Cardiac muscle cell (in vitro differentiated cells and primary cell): Measurements from ENCODE around the gene SH3BP4. TPM values are rescaled to one million over a fixed set of nuclear protein-coding genes. Genes with fewer than 3 reads are reported as not detected.

ENCODE experiments used
- DNase-seq, 2 donors: peaks; one replicate each; pipeline versions ENCODE4 v3.0.0 to v3.0.0-alpha.2; 2010 to 2017; ENCODE audit warnings: low read depth in 1 of 2, low spot score in 1 of 2
- H3K27ac ChIP-seq: fragments of 200-600 bp; sonication (generic); 2 replicates; pipeline ENCODE4 v1.5.1; 2016
- H3K27me3 ChIP-seq: fragments of 200-600 bp; sonication (generic); 2 replicates; pipeline ENCODE4 v1.6.0; 2016; ENCODE audit warnings: control low read depth
- H3K36me3 ChIP-seq: fragments of 200-600 bp; sonication (generic); 2 replicates; pipeline ENCODE4 v1.5.1; 2016; ENCODE audit warnings: control low read depth
- H3K4me1 ChIP-seq: fragments of 200-600 bp; sonication (generic); 2 replicates; pipeline ENCODE4 v1.8.1; 2017; ENCODE audit warnings: low read depth, mild to moderate bottlenecking, mixed run types
- H3K4me3 ChIP-seq: fragments of 200-600 bp; sonication (generic); 2 replicates; pipeline ENCODE4 v1.5.1; 2016; ENCODE audit warnings: mild to moderate bottlenecking
- H3K9me3 ChIP-seq: fragments of 200-600 bp; sonication (generic); 2 replicates; pipeline ENCODE4 v1.5.1; 2017; ENCODE audit warnings: low read depth, mild to moderate bottlenecking, control low read depth
- polyA plus RNA-seq: library from polyadenylated mRNA; unstranded; fragments of >200 nt; fragmentation: Nextera tagmentation; extraction: Ambion mirVana; gene quantifications from 2 replicates; pipeline ENCODE4 v1.2.1, GENCODE V29; 2016
- total RNA-seq: library from RNA; depleted of rRNA; stranded (reverse); fragments of >200 nt; gene quantifications from 2 replicates; pipeline ENCODE4 v1.2.3, GENCODE V29; 2016
- TF ChIP-seq, protein P1 (sequence below): IDR thresholded peaks from 2 replicates; pipeline ENCODE4 v1.5.1; 2012; ENCODE audit warnings: low read depth, mild to moderate bottlenecking, low read length

Gene SH3BP4
- total and polyA plus RNA-seq, 2 experiments from 2014 or later = 35.8 to 71.3 TPM

GRCh38 chr2:235091983-235092382 is 140.2 kb downstream of the SH3BP4 start:
- no peaks in the 10 kb centered on the region for H3K36me3 ChIP-seq
- no peak overlapping the region for H3K27ac ChIP-seq
- no peak for DNase-seq
- TF ChIP-seq, protein P1, sequence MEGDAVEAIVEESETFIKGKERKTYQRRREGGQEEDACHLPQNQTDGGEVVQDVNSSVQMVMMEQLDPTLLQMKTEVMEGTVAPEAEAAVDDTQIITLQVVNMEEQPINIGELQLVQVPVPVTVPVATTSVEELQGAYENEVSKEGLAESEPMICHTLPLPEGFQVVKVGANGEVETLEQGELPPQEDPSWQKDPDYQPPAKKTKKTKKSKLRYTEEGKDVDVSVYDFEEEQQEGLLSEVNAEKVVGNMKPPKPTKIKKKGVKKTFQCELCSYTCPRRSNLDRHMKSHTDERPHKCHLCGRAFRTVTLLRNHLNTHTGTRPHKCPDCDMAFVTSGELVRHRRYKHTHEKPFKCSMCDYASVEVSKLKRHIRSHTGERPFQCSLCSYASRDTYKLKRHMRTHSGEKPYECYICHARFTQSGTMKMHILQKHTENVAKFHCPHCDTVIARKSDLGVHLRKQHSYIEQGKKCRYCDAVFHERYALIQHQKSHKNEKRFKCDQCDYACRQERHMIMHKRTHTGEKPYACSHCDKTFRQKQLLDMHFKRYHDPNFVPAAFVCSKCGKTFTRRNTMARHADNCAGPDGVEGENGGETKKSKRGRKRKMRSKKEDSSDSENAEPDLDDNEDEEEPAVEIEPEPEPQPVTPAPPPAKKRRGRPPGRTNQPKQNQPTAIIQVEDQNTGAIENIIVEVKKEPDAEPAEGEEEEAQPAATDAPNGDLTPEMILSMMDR = no peak
- no peaks in the 10 kb centered on the region for H3K27me3 ChIP-seq
- H3K9me3 ChIP-seq = no peaks in the 10 kb centered on the region
- H3K4me1 ChIP-seq = peaks cover 12% of the 10 kb centered on the region
- H3K4me3 ChIP-seq = no peak overlapping the region

GRCh38 chr2:235092433-235093223 is 140.8 kb downstream of the SH3BP4 start:
- Histone ChIP-seq H3K27me3 (no peaks in the 10 kb centered on the region), H3K9me3 (no peaks in the 10 kb centered on the region), H3K36me3 (no peaks in the 10 kb centered on the region), H3K4me1 (peaks cover 12% of the 10 kb centered on the region), H3K4me3 (no peak overlapping the region), H3K27ac (no peak overlapping the region)
- DNase-seq = no peak
- TF ChIP-seq, protein P1 = no peak

DNA sequence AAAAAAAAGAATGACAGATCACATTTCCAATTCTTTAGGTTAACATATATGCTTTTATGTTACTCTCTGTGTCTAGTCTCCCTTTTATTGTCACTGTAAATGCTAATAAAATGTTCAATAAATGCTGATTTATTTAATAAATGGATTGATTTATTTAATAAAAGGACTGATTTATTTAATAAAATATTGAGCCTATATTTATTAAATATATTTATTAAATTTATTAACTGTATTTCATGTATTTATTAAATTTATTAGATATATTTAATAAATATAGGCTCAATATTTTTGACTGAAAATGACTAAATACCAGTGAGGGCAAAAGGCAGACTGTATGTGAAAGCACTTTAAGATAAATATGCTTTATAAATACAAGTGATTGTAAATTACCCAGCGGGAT is 142.6 kb downstream of the SH3BP4 start:
- no peaks in the 10 kb centered on the region for H3K9me3 ChIP-seq
- no peaks in the 10 kb centered on the region for H3K27me3 ChIP-seq
- TF ChIP-seq, protein P1 = no peak

DNA sequence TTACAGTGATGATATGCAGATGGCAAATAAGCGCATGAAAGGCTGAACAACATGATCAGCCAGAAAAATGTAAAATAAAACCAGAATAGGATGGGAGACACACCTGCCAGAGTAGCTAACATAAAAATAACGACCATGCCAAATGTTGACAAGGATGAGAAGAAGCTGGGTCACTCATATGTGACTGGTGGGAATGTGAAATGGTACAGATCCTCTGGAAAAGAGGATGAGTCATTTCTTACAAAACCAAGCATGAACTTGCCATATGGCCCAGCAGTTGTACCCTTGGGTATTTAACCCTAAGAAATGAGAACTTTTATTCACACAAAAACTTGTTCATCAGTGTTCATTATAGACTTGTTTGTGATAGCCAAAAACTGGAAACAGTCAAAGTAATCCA is 143.8 kb downstream of the SH3BP4 start:
- Histone ChIP-seq H3K9me3 (no peaks in the 10 kb centered on the region), H3K27me3 (no peaks in the 10 kb centered on the region), H3K36me3 (no peaks in the 10 kb centered on the region), H3K4me3 (no peak overlapping the region), H3K4me1 (peaks cover 7% of the 10 kb centered on the region), H3K27ac (no peak overlapping the region)
- TF ChIP-seq, protein P1 = no peak
- peak in 1 of 2 donors; percentile 20 for DNase-seq

More for the DNA sequence above, 142.6 kb downstream of the SH3BP4 start:
- H3K27ac ChIP-seq = no peak overlapping the region
- peaks cover 7% of the 10 kb centered on the region for H3K4me1 ChIP-seq
- DNase-seq = no peak
- no peak overlapping the region for H3K4me3 ChIP-seq
- no peaks in the 10 kb centered on the region for H3K36me3 ChIP-seq

DNA sequence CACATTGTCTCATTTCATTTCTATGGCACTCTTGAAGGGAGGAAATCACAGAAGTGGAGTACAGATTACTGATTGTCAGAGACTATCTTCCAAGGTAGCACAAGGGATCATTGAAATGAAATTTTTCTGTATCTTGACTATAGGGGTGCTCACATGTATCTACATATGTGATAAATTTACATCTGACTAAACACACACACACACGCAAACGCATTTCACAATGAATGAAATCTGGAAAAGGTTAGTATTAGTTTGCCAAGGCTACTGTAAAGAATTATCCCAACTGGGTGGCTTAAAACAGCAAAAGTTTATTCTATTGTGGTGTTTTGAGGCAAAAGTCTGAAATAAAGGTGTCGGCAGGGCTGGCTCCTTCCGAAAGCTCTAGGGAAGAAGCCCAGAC is 144.6 kb downstream of the SH3BP4 start:
- no peak for DNase-seq
- H3K9me3 ChIP-seq = no peaks in the 10 kb centered on the region
- H3K4me1 ChIP-seq = peaks cover 7% of the 10 kb centered on the region
- H3K27ac ChIP-seq = no peak overlapping the region
- no peaks in the 10 kb centered on the region for H3K27me3 ChIP-seq
- TF ChIP-seq, protein P1 = no peak
- H3K4me3 ChIP-seq = no peak overlapping the region
- no peaks in the 10 kb centered on the region for H3K36me3 ChIP-seq
